Adrenal gland (tissue), 12 donors: Measurements from ENCODE around the gene CKS2. TPM values are rescaled to one million over a fixed set of nuclear protein-coding genes. Genes with fewer than 3 reads are reported as not detected.

ENCODE experiments used
- DNase-seq, 7 donors: peaks; one replicate each; pipeline ENCODE4 v3.0.0-alpha.2; 2019 to 2020
- H3K27ac ChIP-seq, 5 donors: fragments of 200-600 bp; sonication (generic) in 4 of 5; 1 replicate in 3 of 5; 2 replicates in 2 of 5; pipeline versions ENCODE4 v1.5.1 to v1.8.0; 2016 to 2020; ENCODE audit warnings: mild to moderate bottlenecking in 1 of 5
- H3K27me3 ChIP-seq: fragments of 200-600 bp; 2 replicates; pipeline ENCODE4 v1.8.0; 2021
- H3K36me3 ChIP-seq, 2 donors: fragments of 200-600 bp; replicated peaks in 1 of 2; 1 replicate in 1 of 2; 2 replicates in 1 of 2; pipeline versions ENCODE4 v1.5.1 to v1.8.0; 2018 to 2022
- H3K4me1 ChIP-seq, 2 donors: fragments of 200-600 bp; replicated peaks in 1 of 2; 1 replicate in 1 of 2; 2 replicates in 1 of 2; pipeline versions ENCODE4 v1.5.1 to v1.8.0; 2018 to 2021
- H3K4me3 ChIP-seq, 4 donors: fragments of 200-600 bp; sonication (generic) in 3 of 4; one replicate each; pipeline ENCODE4 v1.5.1; 2016 to 2018
- H3K9me3 ChIP-seq, 3 donors: fragments of 200-600 bp; sonication (generic) in 1 of 3; replicated peaks in 1 of 3; 1 replicate in 2 of 3; 2 replicates in 1 of 3; pipeline versions ENCODE4 v1.5.1 to v1.8.0; 2016 to 2021
- CTCF ChIP-seq, 6 experiments: fragments of 450-650 bp in 4 of 6; fragments of 200-600 bp in 2 of 6; sonication (generic) in 1 of 6; IDR thresholded peaks; 1 replicate in 5 of 6; 2 replicates in 1 of 6; pipeline versions ENCODE4 v1.5.1 to v1.8.0; 2016 to 2021; ENCODE audit warnings: antibody characterized with exemption in 6 of 6, mild to moderate bottlenecking in 2 of 6, moderate library complexity in 1 of 6
- POLR2A ChIP-seq, 2 donors: fragments of 450-650 bp; IDR thresholded peaks; one replicate each; pipeline ENCODE4 v1.6.1; 2017; ENCODE audit warnings: antibody characterized with exemption in 2 of 2, mild to moderate bottlenecking in 2 of 2, moderate library complexity in 1 of 2
- WGBS, 4 donors: extraction: QIAGEN DNeasy Blood & Tissue Kit in 2 of 4; methylation state at CpG; one replicate each; pipeline versions ENCODE4 v1.1.5 to v1.1.7; 2013 to 2017; 5-methylcytosine and 5-hydroxymethylcytosine counted together
- intact Hi-C, 2 donors: fragments of 100-400 bp; cut with DNase I; formaldehyde crosslinking; loops; one replicate each; pipeline versions ENCODE4 v1.14.1 to v1.15.0; 2022 to 2023
- polyA plus RNA-seq, 3 donors: library from polyadenylated mRNA; stranded (reverse); fragments of 200-250 nt in 2 of 3; fragments of 350-450 nt in 1 of 3; fragmentation: Illumina TruSeq in 1 of 3; extraction: RNeasy Lipid Tissue Mini Kit (QIAGEN cat#74804) in 1 of 3; gene quantifications; one replicate each; pipeline ENCODE4 v1.2.3, GENCODE V29; 2013 to 2014
- total RNA-seq, 9 donors: library from RNA; depleted of rRNA in 4 of 9; stranded (reverse); fragments of >200 nt in 4 of 9; fragments of 120-200 nt in 1 of 9; fragmentation: NEBNext Ultra II Directional in 1 of 9; extraction: Animal tissue kit (Norgen Biotek cat#: 25700) in 1 of 9; gene quantifications; one replicate each; pipeline versions ENCODE4 v1.1.0 to v1.2.4, GENCODE V29; 2013 to 2023
- donor health status: healthy with polysubstance abuse.
- donor health status: Bipolar disorder and iron deficiency.
- donor health status: DM: yes; HTN: yes; CAD: no.
- donor health status: DM: no; HTN: no; CAD: no.
- donor health status: DM: no; HTN: no; CAD: no.
- donor health status: DM: yes; HTN: yes; CAD: no.

Gene CKS2
- total and polyA plus RNA-seq, 12 donors: 18.3 to 175 (median 49.7) TPM

GRCh38 chr9:89277043-89277442, 34.0 kb upstream of the CKS2 start:
- Histone ChIP-seq H3K9me3 (peaks cover 0 to 3% (median 0%) of the 10 kb centered on the region in 3 donors), H3K4me3 (no peak overlapping the region), H3K4me1 (peaks cover 10 to 12% of the 10 kb centered on the region in 2 donors), H3K27ac (no peak overlapping the region), H3K36me3 (no peaks in the 10 kb centered on the region), H3K27me3 (no peaks in the 10 kb centered on the region)
- no peak for DNase-seq
- intact Hi-C loops: loop anchor here (10.0 kb wide), 1 partner anchor 262 kb away; no protein-coding TSS in a partner anchor
- TF ChIP-seq POLR2A (IDR thresholded peaks at IDR 0.05) (no peak), CTCF (IDR thresholded peaks at IDR 0.05) (no peak)
- 95 to 100% (median 97%) methylated on average over 2 of the region's 2 CpGs for WGBS, 4 donors

GRCh38 chr9:89277454-89277853, 33.5 kb upstream of the CKS2 start:
- H3K27me3 ChIP-seq: no peaks in the 10 kb centered on the region
- no peak overlapping the region for H3K27ac ChIP-seq
- no peak overlapping the region for H3K4me3 ChIP-seq
- TF ChIP-seq CTCF (IDR thresholded peaks at IDR 0.05) (no peak), POLR2A (IDR thresholded peaks at IDR 0.05) (no peak)
- H3K36me3 ChIP-seq: no peaks in the 10 kb centered on the region
- H3K9me3 ChIP-seq: peaks cover 0 to 3% (median 0%) of the 10 kb centered on the region in 3 donors
- DNase-seq: no peak
- H3K4me1 ChIP-seq: peaks cover 10 to 12% of the 10 kb centered on the region in 2 donors
- intact Hi-C loops: loop anchor here (10.0 kb wide), 1 partner anchor 263 kb away; no protein-coding TSS in a partner anchor

- Histone ChIP-seq H3K36me3 (no peaks in the 10 kb centered on the region), H3K27ac (no peak overlapping the region), H3K4me1 (peaks cover 10 to 12% of the 10 kb centered on the region in 2 donors), H3K9me3 (peaks cover 0 to 3% (median 0%) of the 10 kb centered on the region in 3 donors), H3K27me3 (no peaks in the 10 kb centered on the region), H3K4me3 (no peak overlapping the region)
- intact Hi-C loops: loop anchor here (10.0 kb wide), 1 partner anchor 264 kb away; no protein-coding TSS in a partner anchor
- no peak for DNase-seq
- 91 to 100% (median 98%) methylated on average over 2 of the region's 2 CpGs for WGBS, 4 donors
- no peak for TF ChIP-seq CTCF (IDR thresholded peaks at IDR 0.05)
Observed at GRCh38 chr9:89278551-89278950, 32.4 kb upstream of the CKS2 start.

GRCh38 chr9:89278997-89279739, 31.8 kb upstream of the CKS2 start:
- H3K4me1 ChIP-seq: peaks cover 10 to 12% of the 10 kb centered on the region in 2 donors
- DNase-seq: peak in 4 of 7 donors; percentile 30 to 61 (median 44)
- no peaks in the 10 kb centered on the region for H3K9me3 ChIP-seq
- 61 to 73% (median 68%) methylated on average over 5 of the region's 5 CpGs for WGBS, 4 donors
- no peaks in the 10 kb centered on the region for H3K27me3 ChIP-seq
- intact Hi-C loops: loop anchor here (10.0 kb wide), 1 partner anchor 264 kb away; no protein-coding TSS in a partner anchor
- no peaks in the 10 kb centered on the region for H3K36me3 ChIP-seq
- TF ChIP-seq CTCF (IDR thresholded peaks at IDR 0.05) (peak; percentile 73 to 82 (median 78)), POLR2A (IDR thresholded peaks at IDR 0.05) (no peak)
- H3K27ac ChIP-seq: no peak overlapping the region
- no peak overlapping the region for H3K4me3 ChIP-seq
